NCI-H146 treated with DMSO at 0.1 percent for 48 hours (cell line): Measurements from ENCODE around the gene SPSB4.

ENCODE experiments used
- DNase-seq: peaks from one replicate; lab custom pipeline; 2025; ENCODE audit not compliant: unreplicated experiment; lab: John Stamatoyannopoulos, UW

SPSB4 gene

DNA sequence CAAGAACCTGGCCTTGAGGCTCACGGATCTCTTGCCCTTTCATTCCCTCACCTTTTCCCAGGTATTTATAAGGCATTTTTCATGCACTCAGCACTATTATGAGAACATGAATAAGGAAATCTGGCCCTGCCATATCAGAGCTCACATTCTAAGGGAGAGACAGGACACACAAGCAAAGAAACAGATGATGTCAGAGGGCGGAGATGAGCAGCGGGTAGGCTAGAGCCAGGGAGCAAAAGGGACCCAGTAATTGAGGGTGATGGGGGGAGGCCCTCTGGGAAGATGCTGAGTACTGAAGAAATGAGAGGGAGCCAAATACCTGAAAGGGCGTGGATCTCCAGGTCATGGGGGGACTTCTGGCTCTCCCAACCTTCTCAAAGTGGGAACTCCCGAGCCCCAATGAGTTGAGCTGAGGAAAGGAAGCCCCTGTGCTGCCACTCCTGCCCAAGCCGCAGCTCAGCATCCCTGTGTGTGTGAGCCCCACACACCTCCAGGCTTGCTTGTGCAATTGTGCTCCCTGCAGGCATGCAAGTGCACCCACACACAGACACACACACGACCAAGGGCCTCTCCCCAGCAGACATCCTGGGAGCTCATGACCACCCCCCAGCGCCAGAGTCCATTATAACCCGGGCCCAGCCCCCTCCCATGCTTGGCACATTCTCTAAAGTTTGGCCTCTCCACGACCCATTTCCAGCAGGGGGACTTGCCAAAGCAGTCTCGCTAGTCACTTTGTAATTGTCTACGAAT, 99.1 kb downstream of the SPSB4 start:
- DNase-seq, result no peak

DNA sequence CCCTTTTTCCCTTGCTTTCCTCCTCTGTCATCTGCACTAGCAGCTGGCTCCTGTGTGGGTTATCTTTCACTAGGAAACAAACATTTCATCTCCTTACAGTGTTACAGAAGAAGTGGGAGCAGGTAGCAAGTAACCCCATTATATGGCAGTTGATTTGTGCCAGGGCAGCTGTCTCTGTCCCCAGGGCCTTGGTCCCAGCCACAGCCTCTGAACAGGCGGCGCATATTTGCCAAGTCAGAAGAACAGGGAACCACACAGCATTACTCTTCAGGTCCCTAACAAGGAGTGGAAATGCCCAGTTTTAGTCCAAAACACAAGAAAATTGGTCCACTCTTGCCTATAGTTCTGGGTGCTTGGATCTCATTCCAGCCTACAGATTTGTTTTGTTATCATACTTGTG, 99.8 kb downstream of the SPSB4 start:
- no peak for DNase-seq

DNA sequence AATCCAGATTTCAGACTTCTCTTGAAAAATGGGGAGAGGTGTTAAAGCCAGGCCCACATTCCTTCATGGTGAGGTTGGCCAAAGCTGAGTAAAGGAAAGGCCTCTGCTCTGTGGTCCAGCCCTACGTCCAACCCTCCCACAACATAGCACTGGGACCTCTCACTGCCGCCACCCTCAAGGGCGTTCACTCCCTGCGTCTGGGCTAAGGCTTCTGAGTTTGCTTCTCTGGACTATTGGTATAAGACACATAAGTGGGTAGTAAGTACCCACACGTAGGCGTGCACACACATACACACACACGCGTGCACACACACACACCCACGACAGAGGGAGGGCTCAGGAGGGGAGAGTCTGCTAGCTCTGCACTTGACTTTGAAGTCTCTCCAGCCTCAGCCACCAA, 100.3 kb downstream of the SPSB4 start:
- DNase-seq, result no peak

DNA sequence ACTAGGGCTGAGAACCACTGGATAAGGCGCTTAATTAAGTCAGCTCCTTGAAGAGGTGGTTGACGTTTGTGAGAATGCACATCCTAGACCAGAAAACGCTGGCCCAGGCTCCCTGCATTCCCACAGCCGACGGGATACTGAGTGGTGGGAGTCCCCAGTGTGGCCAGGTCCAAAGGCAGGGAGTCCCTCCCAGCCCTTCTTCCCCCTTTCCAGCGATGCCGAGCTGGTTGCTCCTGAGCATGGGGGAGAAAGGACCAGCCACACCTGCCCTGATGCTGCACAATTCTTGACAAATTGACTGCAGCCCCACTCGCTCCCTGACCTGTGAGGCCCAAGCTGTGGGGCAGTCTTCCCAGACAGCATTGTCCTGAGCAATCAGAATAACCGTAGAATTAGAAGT, 101.0 kb downstream of the SPSB4 start:
- DNase-seq, result no peak

DNA sequence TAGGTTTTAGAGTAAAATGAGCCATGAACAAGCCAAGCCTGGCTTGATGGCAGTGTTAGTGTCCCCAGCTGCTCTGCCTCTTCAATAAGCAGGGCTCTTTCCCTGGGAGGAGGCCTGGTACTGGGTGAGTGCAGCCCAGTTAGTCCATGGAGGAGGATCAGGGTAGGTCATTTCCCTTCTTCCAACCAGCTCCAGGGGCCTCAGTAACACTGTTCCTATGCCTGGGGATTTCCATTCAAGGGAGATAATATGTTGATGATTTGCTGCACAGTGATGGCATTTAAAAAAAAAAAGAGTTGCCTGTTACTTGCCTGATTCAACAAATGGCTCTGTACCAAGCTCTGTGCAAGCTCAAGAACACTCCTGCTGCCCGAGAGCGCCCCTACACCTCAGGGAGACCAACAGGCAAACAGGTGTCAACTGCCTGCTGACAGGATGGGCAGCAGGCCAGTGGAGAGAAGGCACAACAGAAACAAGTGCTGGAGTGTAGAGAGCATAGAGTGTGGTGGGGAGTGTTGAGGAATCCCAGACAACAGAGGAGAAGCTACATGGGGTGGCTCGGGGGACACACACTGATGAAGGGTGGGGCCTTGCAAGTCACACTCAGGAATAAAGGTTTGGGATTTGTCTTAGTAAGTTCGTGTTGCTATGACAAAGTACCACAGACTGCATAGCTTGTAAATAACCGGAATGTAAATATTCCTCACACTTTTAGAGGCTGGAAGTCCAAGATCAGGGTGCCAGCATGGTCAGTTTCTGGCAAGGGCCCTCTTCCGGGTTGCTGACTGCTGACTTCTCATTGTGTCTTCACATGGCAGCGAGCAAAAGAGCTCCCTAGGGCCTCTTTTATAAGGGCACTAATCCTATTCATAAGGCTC, 101.9 kb downstream of the SPSB4 start:
- DNase-seq, result no peak

DNA sequence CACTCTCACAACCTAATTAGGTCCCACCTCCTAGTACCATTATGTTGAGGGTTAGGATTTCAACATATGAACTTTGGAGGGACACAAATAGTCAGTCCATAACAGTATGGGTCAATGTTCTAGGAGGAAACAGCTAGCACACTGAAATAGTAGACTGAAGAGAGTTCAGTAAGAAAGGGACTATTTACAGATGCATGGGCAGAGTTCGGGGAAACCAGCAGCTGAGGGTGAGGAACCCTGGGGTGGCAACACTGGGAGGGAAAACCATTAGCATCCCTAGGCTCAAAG, 102.5 kb downstream of the SPSB4 start:
- DNase-seq, result no peak

DNA sequence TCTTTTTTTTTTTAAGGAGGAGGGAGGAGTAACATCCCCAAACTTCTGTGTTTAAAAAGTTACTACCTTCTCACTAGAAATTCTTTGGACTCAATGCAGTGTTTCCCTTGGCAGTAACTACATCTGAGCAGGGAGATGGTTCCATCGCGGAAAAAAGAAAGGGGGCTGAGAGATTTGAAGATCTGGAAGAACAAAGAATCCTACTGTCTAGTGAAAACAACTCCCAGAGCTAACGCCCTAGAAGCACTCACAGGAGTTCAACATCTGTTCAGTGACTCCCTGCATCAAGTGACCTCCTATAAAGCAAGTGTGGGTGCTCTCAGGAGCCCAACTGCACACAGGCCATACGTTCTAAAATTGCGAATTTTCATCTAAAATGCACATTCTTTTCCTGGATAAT, 113.7 kb downstream of the SPSB4 start:
- DNase-seq, result no peak

DNA sequence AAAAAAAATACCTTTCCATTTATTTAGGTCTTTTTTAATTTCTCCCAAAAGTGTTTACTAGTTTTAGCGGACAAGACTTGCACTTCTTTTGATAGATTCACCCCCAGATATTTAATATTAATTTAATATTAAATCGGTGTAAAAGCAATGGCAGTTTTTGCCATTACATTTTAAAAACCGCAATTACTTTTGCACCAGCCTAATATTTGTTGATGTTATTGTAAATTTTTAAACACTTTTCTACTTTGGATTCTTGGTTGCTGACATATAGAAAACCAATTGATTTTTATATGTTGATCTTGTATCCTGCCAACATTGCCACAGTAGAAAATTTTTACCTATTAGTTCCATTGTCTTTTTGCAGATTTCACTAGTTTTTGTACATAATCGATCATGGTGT, 116.5 kb downstream of the SPSB4 start:
- DNase-seq, result no peak

DNA sequence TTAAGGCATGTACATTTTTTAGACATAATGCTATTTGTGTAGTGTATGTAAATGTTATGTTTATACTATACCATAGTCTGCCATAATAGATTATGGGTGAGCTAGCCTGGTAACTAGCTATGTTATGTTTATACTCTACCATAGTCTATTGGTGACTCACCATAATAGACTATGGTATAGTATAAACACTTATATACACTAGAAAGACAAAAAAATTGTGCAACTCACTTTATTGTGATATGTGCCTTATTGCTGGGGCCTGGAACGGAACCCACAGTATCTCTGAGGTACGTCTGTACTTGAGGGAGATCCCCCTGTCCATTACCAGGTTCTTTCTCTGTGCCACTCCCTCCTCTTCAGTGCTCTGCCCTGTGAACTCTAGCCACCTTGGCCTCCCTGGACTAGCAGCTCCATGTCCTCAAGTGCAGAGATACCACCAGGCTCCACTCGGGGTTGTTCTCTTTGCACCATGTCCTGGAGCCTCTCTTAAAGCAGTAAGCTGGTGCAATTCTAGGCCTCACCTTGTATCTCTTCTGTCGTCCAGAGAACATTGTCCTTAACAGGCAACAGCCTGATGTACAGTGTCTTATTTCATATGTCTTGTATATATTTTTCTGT, 119.6 kb downstream of the SPSB4 start:
- no peak for DNase-seq

DNA sequence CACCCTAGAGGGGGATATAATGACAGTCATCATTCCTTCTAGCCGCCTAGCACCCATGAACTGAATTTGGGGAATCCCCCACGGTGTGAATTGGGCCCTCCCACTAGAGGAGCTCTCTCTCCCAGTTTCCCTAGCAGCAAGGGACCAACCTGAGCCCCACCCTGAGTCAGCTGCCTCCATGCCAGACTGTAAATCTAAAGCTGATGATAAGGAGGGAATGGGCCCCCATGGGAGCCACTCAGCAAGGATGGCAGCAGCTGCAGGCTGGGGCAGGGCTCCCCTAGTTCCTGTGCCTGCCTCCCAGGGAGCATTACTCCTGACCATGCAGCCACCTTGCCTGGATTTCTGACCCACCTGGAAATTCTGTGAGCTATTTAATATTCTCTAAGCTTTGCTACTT, 123.5 kb downstream of the SPSB4 start:
- no peak for DNase-seq

DNA sequence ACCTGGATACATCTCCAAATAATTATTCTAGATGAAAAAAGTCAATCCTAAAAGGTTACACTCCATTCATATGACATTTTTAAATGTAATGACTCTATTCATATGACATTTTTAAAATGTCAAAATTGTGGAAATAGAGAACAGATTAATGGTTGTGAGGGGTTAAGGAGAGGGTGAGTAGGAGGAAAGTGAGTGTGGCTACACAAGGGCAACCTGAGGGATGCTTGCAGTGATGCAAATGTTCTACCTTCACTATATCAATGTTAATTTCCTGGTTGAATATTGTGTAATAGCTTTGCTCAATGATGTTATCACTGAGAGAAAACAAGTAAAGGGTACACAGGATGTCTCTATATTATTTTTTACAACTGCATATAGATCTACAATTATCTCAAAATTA, 125.6 kb downstream of the SPSB4 start:
- no peak for DNase-seq

DNA sequence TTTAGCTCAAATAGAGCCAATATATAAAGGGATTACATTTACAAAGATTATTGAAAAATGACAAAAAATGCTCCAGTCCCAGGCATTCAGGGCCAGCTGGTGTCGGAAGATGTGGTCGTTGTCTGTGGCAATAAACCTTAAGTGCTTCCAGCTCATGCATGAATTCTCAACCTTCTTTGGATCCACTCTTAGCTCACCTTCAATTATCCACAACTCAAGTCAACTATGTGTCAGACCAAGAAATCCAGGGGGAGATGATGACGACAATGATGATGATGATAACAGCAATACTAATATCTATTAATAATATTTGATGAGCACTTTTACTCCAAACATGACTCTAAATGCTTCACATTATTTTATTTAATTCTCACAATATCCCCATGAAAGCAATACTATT, 126.9 kb downstream of the SPSB4 start:
- no peak for DNase-seq

DNA sequence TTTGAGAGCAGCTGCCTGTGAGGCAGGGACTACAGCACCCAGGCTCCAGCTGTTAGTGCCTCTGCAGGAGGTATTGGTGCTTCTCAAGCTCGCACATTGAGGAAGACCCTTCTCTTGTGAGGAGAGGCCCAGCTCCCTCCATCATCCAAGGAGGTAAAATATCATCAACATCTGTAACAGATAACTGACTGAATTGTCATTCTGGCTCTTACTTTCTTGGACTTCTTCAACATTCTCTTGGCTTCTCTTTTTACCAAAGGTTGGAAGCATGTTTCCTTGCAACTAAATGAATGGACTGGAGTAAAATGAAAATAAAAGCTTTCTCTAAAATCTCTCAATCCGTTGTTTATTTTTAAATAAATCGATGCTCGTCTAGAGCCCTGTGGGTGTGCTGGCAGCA, 127.4 kb downstream of the SPSB4 start:
- DNase-seq, result no peak

DNA sequence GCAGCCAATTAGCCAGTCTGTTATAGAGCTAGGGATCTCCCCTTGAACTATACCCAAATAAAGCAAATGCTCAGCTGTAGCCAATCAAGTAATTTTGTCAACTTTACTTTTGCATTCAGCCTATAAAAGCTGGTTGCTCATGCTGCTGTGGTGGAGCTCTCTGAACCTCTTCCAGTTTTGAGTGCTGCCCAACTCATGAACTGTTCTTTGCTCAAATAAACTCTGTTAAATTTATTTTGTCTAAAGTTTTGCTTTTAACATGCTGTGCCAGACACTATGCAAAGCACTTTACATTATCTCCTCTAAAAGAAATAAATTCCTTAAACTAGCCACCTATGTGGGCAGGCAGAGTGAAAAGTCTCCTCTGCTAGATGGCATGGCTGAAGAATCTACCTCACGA, 128.8 kb downstream of the SPSB4 start:
- DNase-seq, result no peak

DNA sequence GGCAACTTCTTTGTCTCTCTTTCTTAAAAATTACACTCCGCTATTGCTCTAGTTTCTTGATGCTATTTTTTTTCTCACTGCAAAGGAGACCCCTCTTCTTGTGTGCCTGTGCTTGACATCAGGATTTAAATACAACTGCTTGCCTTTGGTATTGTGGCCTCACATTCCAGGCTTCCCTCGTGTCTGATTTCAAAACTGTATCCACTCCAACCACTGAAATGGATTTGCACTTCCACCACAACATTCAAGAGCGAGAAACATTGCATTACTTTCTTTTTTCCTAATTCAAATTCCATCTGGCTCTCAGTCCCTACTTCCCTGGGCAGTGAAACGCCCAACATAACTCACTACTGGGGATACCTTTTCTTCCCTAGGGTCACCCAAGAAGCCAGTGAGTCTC, 130.0 kb downstream of the SPSB4 start:
- no peak for DNase-seq

DNA sequence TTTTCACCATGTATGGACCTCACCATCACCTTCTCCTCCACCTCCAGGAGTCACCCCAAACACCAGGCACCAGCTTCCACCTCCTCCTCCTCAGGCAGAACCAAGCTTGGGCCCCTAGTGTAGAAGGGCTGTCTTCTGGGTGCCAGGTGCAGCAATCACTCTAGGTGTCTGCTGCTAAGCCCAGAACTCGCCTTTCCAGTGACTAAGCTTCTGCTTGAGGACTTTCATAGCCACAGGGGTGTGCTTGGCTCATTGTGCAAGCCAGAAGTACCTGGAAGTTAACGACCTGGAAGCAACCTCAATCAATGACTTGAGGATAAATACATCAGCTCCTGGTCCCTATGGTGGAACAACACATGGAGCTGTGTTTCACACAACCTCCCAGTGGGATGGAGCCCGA, 130.7 kb downstream of the SPSB4 start:
- no peak for DNase-seq

DNA sequence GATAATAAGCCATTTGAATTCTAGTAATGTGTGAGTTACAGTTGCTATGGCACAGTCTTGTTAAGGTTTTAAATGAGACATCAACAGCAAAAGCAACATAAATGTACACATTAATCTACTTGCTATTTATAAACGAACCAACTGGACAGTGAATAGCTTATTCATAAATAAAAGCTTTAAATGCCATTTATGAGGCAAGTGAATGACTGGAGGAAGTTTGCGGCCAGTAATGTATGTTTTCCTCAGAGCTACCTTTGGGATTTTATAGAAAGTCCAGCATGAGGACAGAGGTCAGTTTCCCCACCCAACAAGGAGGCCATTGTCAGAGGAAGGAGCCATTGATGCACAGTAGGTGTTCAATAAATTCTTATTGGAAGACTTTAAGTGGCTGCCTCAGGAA, 132.5 kb downstream of the SPSB4 start:
- no peak for DNase-seq

DNA sequence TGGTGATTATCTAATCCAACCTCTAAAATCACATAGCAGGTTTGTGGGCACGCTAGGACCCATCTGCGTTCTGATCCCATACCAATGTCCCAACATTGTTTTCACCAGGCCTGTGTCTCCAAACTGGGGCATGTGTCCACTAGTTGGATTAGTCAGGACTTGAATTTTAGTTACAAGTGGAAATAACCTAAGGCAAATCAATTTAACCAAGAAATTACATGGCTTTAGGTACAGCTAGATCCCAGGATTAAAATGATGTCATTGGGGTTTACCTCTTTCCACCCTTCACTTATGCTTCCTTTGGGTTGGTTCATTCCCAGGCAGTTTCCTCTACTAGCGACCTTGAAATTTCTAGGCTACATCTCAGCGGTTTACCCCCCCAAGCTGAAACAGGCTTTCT, 133.3 kb downstream of the SPSB4 start:
- DNase-seq, result no peak

DNA sequence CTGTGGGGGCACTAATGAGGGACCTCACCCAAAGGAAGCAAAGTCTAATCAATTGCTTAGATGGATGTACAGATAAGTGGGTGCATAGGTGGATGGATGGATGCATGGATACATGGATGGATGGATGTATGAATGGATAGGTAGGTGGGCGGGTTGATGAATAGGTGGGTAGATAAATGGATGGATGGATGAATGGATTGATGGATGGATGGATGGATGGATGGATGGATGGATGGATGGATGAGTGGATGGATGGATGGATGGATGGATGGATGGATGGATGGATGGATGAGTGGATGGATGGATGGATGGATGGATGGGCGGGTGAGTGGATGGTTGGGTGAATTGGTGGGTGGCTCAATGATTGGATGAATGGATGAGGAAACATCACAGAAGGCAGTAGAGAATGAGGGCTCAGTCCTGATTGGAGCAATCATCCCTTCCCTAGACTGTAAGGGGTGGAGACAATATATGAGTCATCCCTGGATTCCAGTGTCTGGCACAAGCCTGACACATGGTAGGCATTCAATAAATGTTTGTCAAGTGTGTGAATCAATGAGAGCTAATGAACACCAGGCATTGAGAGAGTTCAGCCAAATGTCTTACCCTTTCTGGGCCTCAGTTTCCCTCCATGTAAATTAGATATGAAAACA, 140.1 kb downstream of the SPSB4 start:
- DNase-seq, result no peak

DNA sequence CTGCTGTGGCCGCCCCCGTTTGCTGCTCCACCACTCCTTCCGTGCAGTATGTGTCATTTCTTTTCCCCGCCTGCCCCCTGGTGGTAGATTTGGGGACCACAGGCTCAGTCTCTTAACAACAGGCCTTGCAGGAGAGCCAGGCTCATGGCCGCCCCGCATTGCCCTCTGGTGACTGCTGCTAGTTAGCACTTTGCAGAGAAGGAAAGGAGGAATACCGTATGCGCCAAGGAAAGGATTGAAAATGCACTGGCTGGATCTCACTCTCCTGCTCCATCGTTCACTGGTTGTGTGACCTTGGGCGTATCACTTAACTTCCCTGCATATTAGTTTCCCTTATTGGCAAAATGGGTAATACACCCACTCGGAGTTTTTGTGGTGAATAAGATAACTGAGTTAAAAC, 141.2 kb downstream of the SPSB4 start:
- peak; percentile 97 for DNase-seq

DNA sequence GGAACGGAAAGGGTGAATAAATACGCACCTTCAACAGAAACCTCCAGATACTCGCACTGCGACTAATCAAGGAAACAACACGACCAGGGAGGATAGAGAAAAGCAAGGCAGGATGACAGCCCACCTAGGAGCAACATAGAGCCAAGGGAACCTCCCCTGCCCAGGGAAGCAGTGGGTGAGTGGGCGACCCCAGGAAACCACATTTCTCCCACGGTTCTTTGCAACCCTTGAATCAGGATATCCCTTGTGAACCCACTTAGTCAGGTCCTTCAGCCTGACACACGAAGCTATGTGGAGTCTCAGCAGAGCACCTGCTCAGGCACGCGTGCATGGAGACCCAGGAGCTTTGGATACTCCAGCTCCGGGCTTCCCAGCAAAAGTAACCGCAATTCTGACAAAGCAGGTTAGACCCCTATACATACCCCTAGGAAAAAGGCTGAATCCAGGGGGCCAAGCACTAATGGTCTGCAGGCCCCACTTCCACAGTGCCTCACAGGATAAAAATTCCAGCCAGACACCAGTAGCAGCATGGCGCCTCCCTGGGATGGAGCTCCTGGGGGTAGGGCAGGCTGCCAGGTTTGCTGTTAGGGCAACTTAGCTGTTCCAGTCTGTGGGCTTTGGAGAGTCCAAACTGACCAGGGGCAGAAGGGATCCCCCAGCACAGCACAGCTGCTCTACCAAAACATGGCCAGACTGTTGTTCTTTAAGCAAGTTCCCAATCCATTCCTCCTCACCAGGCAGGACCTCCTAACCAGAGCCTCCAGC, 142.1 kb downstream of the SPSB4 start:
- DNase-seq, result no peak
